ENCODE data around the gene CMTM3. TPM values are rescaled to one million over a fixed set of nuclear protein-coding genes. Genes with fewer than 3 reads are reported as not detected.

CMTM3 gene
- total RNA-seq, 1 donor from 2014 or later = 268 TPM

DNA sequence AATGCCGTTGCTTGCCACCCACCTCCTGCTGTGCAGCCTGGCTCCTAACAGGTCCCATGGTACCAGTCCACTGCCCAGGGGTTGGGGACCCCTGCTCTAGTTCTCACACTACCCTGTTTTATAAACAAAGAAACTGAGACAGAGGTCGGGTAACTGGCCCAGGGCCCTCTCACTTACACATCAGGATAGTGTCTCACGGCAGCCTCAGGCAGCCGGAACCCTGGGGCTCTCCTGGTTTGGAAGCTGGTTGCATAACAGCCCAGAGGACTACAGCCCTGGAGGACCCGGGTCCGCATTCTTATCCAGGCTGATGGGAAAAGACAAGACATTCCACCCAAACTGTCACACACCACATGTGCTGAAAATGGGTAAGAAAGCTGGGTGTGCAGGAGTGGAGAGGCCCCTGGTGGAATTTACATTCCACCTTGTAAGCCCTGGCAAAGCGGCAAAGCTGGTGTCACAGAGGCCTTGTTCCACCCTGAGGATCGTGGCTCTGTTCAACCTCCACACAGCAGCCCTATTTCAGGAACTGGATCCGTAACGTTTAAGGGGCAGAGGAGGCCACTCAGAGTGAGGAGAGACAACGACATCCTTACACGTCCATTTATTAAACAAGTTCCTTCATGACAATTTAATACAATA is 9.8 kb downstream of the CMTM3 start:
- peaks cover 26% of the 10 kb centered on the region for H3K36me3 Mint-ChIP-seq (ENCODE audit: low read depth, unreplicated experiment)
- peaks cover 7% of the 10 kb centered on the region for H3K27me3 Mint-ChIP-seq (ENCODE audit: unreplicated experiment)
- TF ChIP-seq CTCF (IDR thresholded peaks at IDR 0.05; ENCODE audit: unreplicated experiment) = no peak
- H3K4me3 Mint-ChIP-seq (ENCODE audit: unreplicated experiment) = no peak overlapping the region
- H3K4me1 Mint-ChIP-seq (ENCODE audit: unreplicated experiment) = peaks cover 24% of the 10 kb centered on the region
- H3K9me3 Mint-ChIP-seq (ENCODE audit: unreplicated experiment) = no peaks in the 10 kb centered on the region
- H3K27ac Mint-ChIP-seq (ENCODE audit: unreplicated experiment) = no peak overlapping the region
- no peak for DNase-seq (ENCODE audit: low spot score)

- no peak for DNase-seq (ENCODE audit: low spot score)
- no peak overlapping the region for H3K4me3 Mint-ChIP-seq (ENCODE audit: unreplicated experiment)
- no peaks in the 10 kb centered on the region for H3K9me3 Mint-ChIP-seq (ENCODE audit: unreplicated experiment)
- H3K27me3 Mint-ChIP-seq (ENCODE audit: unreplicated experiment) = peaks cover 7% of the 10 kb centered on the region
- no peak overlapping the region for H3K27ac Mint-ChIP-seq (ENCODE audit: unreplicated experiment)
- no peak for TF ChIP-seq CTCF (IDR thresholded peaks at IDR 0.05; ENCODE audit: unreplicated experiment)
- H3K36me3 Mint-ChIP-seq (ENCODE audit: low read depth, unreplicated experiment) = peaks cover 11% of the 10 kb centered on the region
- H3K4me1 Mint-ChIP-seq (ENCODE audit: unreplicated experiment) = peaks cover 15% of the 10 kb centered on the region
Measured at GRCh38 chr16:66616169-66616568, 11.7 kb downstream of the CMTM3 start.

DNA sequence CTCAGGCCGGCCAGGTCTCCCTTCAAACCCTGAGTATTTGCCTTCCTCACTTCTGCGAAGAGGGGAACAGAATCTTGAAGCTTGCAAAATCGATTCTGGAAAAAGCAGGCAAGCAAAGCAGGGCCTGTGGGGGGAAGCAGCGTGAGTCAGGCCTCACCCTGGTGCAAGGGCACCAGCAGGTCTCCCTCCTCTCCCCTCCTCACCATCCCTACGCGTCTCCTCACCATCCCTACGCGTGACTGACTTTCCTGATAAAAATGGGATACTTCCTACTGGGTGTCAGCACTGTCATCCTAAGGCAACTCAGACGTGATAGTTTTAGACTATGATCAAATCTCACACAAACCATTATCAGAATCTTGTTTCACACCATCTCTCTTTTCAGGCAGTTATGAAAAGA is 12.1 kb downstream of the CMTM3 start:
- no peak overlapping the region for H3K4me3 Mint-ChIP-seq (ENCODE audit: unreplicated experiment)
- TF ChIP-seq CTCF (IDR thresholded peaks at IDR 0.05; ENCODE audit: unreplicated experiment) = no peak
- H3K27me3 Mint-ChIP-seq (ENCODE audit: unreplicated experiment) = peaks cover 6% of the 10 kb centered on the region
- H3K27ac Mint-ChIP-seq (ENCODE audit: unreplicated experiment) = no peak overlapping the region
- H3K4me1 Mint-ChIP-seq (ENCODE audit: unreplicated experiment) = peaks cover 15% of the 10 kb centered on the region
- peaks cover 6% of the 10 kb centered on the region for H3K36me3 Mint-ChIP-seq (ENCODE audit: low read depth, unreplicated experiment)
- H3K9me3 Mint-ChIP-seq (ENCODE audit: unreplicated experiment) = no peaks in the 10 kb centered on the region
- no peak for DNase-seq (ENCODE audit: low spot score)

- Mint-ChIP-seq H3K4me3 (ENCODE audit: unreplicated experiment) (no peak overlapping the region), H3K27me3 (ENCODE audit: unreplicated experiment) (peaks cover 6% of the 10 kb centered on the region), H3K36me3 (ENCODE audit: low read depth, unreplicated experiment) (peaks cover 4% of the 10 kb centered on the region), H3K27ac (ENCODE audit: unreplicated experiment) (no peak overlapping the region), H3K9me3 (ENCODE audit: unreplicated experiment) (no peaks in the 10 kb centered on the region), H3K4me1 (ENCODE audit: unreplicated experiment) (peaks cover 15% of the 10 kb centered on the region)
- no peak for DNase-seq (ENCODE audit: low spot score)
- TF ChIP-seq CTCF (IDR thresholded peaks at IDR 0.05; ENCODE audit: unreplicated experiment) = no peak
Measured at GRCh38 chr16:66617010-66617434, 12.5 kb downstream of the CMTM3 start.

DNA sequence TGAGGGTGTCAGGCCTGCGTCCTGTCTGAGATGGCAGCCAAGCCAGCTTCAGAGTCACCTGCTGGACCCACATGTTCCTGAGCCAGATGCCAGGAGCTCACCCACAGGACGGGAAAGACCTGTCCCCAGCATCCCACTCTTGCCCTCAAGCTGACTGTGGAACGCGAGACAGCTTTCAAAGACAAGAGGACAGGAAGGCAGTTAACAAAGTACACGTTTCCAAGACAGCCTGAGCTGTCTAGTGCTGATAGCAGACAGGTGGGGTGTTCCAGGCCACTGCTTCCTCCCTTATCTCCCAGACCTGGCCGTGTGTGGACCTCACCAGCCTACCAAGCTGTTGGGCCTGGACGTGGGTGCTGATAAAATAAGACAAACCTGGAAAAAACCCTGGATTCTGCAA is 13.2 kb downstream of the CMTM3 start:
- Mint-ChIP-seq H3K27ac (ENCODE audit: unreplicated experiment) (peak overlapping the region; percentile 76), H3K27me3 (ENCODE audit: unreplicated experiment) (peaks cover 4% of the 10 kb centered on the region)

More for the DNA sequence above, 13.2 kb downstream of the CMTM3 start:
- Mint-ChIP-seq H3K36me3 (ENCODE audit: low read depth, unreplicated experiment) (peaks cover 4% of the 10 kb centered on the region), H3K9me3 (ENCODE audit: unreplicated experiment) (no peaks in the 10 kb centered on the region), H3K4me3 (ENCODE audit: unreplicated experiment) (no peak overlapping the region), H3K4me1 (ENCODE audit: unreplicated experiment) (peaks cover 15% of the 10 kb centered on the region)
- TF ChIP-seq CTCF (IDR thresholded peaks at IDR 0.05; ENCODE audit: unreplicated experiment) = no peak
- no peak for DNase-seq (ENCODE audit: low spot score)

Measured in endothelial cell (in vitro differentiated cells).